H9 (cell line): ENCODE measurements around the gene PXDN. TPM values are rescaled to one million over a fixed set of nuclear protein-coding genes. Genes with fewer than 3 reads are reported as not detected.

Experiments used
- DNase-seq: peaks from one replicate; pipeline ENCODE4 v3.0.0-alpha.2; 2017
- H2AFZ ChIP-seq: one replicate; pipeline ENCODE4 v1.6.1; 2013; ENCODE audit warnings: mild to moderate bottlenecking, low read length, control low read depth, moderate library complexity
- H2AK5ac ChIP-seq: 2 replicates; pipeline ENCODE4 v1.6.1; 2013; ENCODE audit warnings: low read length, control low read depth, mixed read lengths; ENCODE audit not compliant: insufficient read length
- H2BK120ac ChIP-seq: one replicate; pipeline ENCODE4 v1.6.1; 2013; ENCODE audit warnings: low read depth, mild to moderate bottlenecking, low read length, control low read depth, inconsistent platforms; ENCODE audit not compliant: poor library complexity, severe bottlenecking
- H2BK12ac ChIP-seq: 2 replicates; pipeline ENCODE4 v1.6.1; 2013; ENCODE audit warnings: low read length, control low read depth, mixed read lengths, low read depth; ENCODE audit not compliant: insufficient read length
- H2BK15ac ChIP-seq: 2 replicates; pipeline ENCODE4 v1.6.1; 2013; ENCODE audit warnings: low read depth, low read length, control low read depth
- H2BK20ac ChIP-seq: one replicate; pipeline ENCODE4 v1.6.1; 2013; ENCODE audit warnings: low read depth, mild to moderate bottlenecking, low read length, control low read depth, inconsistent platforms; ENCODE audit not compliant: poor library complexity, severe bottlenecking
- H2BK5ac ChIP-seq: 2 replicates; pipeline ENCODE4 v1.6.1; 2013; ENCODE audit warnings: low read length, control low read depth, mixed read lengths; ENCODE audit not compliant: insufficient read length
- H3K14ac ChIP-seq: 2 replicates; pipeline ENCODE4 v1.6.1; 2013; ENCODE audit warnings: low read length, control low read depth; ENCODE audit not compliant: insufficient read depth
- H3K18ac ChIP-seq: 2 replicates; pipeline ENCODE4 v1.6.1; 2013; ENCODE audit warnings: low read depth, mild to moderate bottlenecking, mixed read lengths, low read length, control low read depth; ENCODE audit not compliant: insufficient read length
- H3K23ac ChIP-seq: 2 replicates; pipeline ENCODE4 v1.6.1; 2013; ENCODE audit warnings: low read length, control low read depth, mixed read lengths, low read depth; ENCODE audit not compliant: insufficient read length
- H3K23me2 ChIP-seq: 2 replicates; pipeline ENCODE4 v1.6.1; 2013; ENCODE audit warnings: low read depth, mild to moderate bottlenecking, mixed read lengths, low read length, control low read depth; ENCODE audit not compliant: insufficient read length, poor library complexity, severe bottlenecking
- H3K27ac ChIP-seq: 2 replicates; pipeline ENCODE4 v1.5.1; 2013; ENCODE audit warnings: low read length, control low read depth, mixed read lengths, low read depth; ENCODE audit not compliant: insufficient read length
- H3K27me3 ChIP-seq: 2 replicates; pipeline ENCODE4 v1.6.1; 2013; ENCODE audit warnings: low read length, control low read depth, inconsistent platforms; ENCODE audit not compliant: insufficient read depth
- H3K4ac ChIP-seq: 2 replicates; pipeline ENCODE4 v1.6.1; 2013; ENCODE audit warnings: low read depth, mild to moderate bottlenecking, control low read depth, inconsistent platforms, low read length, moderate library complexity
- H3K4me1 ChIP-seq: 2 replicates; pipeline ENCODE4 v1.6.1; 2013; ENCODE audit warnings: low read length, control low read depth, inconsistent platforms; ENCODE audit not compliant: insufficient read depth
- H3K4me2 ChIP-seq: 2 replicates; pipeline ENCODE4 v1.6.1; 2013; ENCODE audit warnings: low read length, control low read depth, mixed read lengths; ENCODE audit not compliant: insufficient read length, insufficient read depth
- H3K56ac ChIP-seq: 2 replicates; pipeline ENCODE4 v1.6.1; 2013; ENCODE audit warnings: low read depth, mild to moderate bottlenecking, mixed read lengths, low read length, control low read depth; ENCODE audit not compliant: insufficient read length
- H3K79me1 ChIP-seq: 2 replicates; pipeline ENCODE4 v1.6.1; 2013; ENCODE audit warnings: low read depth, mild to moderate bottlenecking, moderate library complexity, low read length, control low read depth, inconsistent platforms; ENCODE audit not compliant: insufficient read depth, poor library complexity, severe bottlenecking
- H3K79me2 ChIP-seq: 2 replicates; pipeline ENCODE4 v1.6.1; 2013; ENCODE audit warnings: low read length, control low read depth, inconsistent platforms; ENCODE audit not compliant: insufficient read depth
- H3K9ac ChIP-seq: 2 replicates; pipeline ENCODE4 v1.6.1; 2013; ENCODE audit warnings: low read length, control low read depth, mixed read lengths; ENCODE audit not compliant: insufficient read length; ENCODE audit errors: extremely low read depth
- H3K9me3 ChIP-seq: one replicate; pipeline ENCODE4 v1.6.1; 2013; ENCODE audit warnings: low read depth, low read length, inconsistent platforms; ENCODE audit not compliant: control insufficient read depth
- H3T11ph ChIP-seq: one replicate; pipeline ENCODE4 v1.6.1; 2013; ENCODE audit warnings: mild to moderate bottlenecking, low read length, control low read depth, inconsistent platforms
- H4K20me1 ChIP-seq: one replicate; pipeline ENCODE4 v1.6.1; 2013; ENCODE audit not compliant: control insufficient read depth, insufficient read length, insufficient read depth
- H4K5ac ChIP-seq: 2 replicates; pipeline ENCODE4 v1.6.1; 2013; ENCODE audit warnings: low read depth, mild to moderate bottlenecking, mixed read lengths, low read length, control low read depth; ENCODE audit not compliant: insufficient read length
- H4K8ac ChIP-seq: replicated peaks from 2 replicates; pipeline ENCODE4 v1.6.1; 2013; ENCODE audit warnings: low read length, control low read depth, mixed read lengths, low read depth; ENCODE audit not compliant: insufficient read length
- H4K91ac ChIP-seq: 2 replicates; pipeline ENCODE4 v1.6.1; 2013; ENCODE audit warnings: low read depth, mild to moderate bottlenecking, moderate library complexity, mixed read lengths, low read length, control low read depth; ENCODE audit not compliant: insufficient read length
- H3K27ac Mint-ChIP-seq, 3 experiments: 2 replicates in 2 of 3; 3 replicates in 1 of 3; pipeline ENCODE4 v1.8.0; 2020 to 2021; ENCODE audit warnings: mixed read lengths in 3 of 3, mild to moderate bottlenecking in 1 of 3, moderate library complexity in 1 of 3
- H3K27me3 Mint-ChIP-seq: 2 replicates; pipeline ENCODE4 v1.8.0; 2021; ENCODE audit warnings: low read depth, mild to moderate bottlenecking, moderate library complexity, mixed read lengths
- H3K36me3 Mint-ChIP-seq, 3 experiments: 2 replicates in 2 of 3; 3 replicates in 1 of 3; pipeline ENCODE4 v1.8.0; 2020 to 2021; ENCODE audit warnings: low read depth in 3 of 3, mixed read lengths in 3 of 3; ENCODE audit not compliant: insufficient read depth in 1 of 3
- H3K4me1 Mint-ChIP-seq, 2 experiments: 2 replicates each; pipeline ENCODE4 v1.8.0; 2020; ENCODE audit warnings: mixed read lengths in 2 of 2
- H3K4me3 Mint-ChIP-seq, 2 experiments: 2 replicates in 1 of 2; 3 replicates in 1 of 2; pipeline ENCODE4 v1.8.0; 2020 to 2021; ENCODE audit warnings: mild to moderate bottlenecking in 2 of 2, mixed read lengths in 2 of 2, moderate library complexity in 1 of 2
- H3K9me3 Mint-ChIP-seq, 2 experiments: 2 replicates in 1 of 2; 3 replicates in 1 of 2; pipeline ENCODE4 v1.8.0; 2020; ENCODE audit warnings: mild to moderate bottlenecking in 2 of 2, mixed read lengths in 2 of 2, moderate library complexity in 1 of 2
- CTCF ChIP-seq: fragments of 200-600 bp; sonication (generic); conservative IDR thresholded peaks from 3 replicates; pipeline ENCODE4 v1.8.0; 2021; ENCODE audit warnings: antibody characterized with exemption, mild to moderate bottlenecking
- WGBS: extraction: QIAGEN DNeasy Blood & Tissue Kit; methylation state at CpG from one replicate; pipeline ENCODE4 v1.1.7; 2013; ENCODE audit warnings: missing lambda C conversion rate, low lambda C conversion rate, mixed read lengths; ENCODE audit not compliant: insufficient read length; ENCODE audit errors: extremely low coverage; 5-methylcytosine and 5-hydroxymethylcytosine counted together
- total RNA-seq: library from RNA; stranded (reverse); gene quantifications from 2 replicates; pipeline ENCODE4 v1.2.1, GENCODE V29; 2021

Gene PXDN
- total RNA-seq, 1 experiment from 2014 or later = 146 TPM

GRCh38 chr2:1610096-1610485 is 134.2 kb downstream of the PXDN start:
- H3K4me1 Mint-ChIP-seq = peaks cover 17 to 21% of the 10 kb centered on the region in 2 experiments
- no peak overlapping the region for H3K18ac ChIP-seq
- peaks cover 8 to 13% (median 9%) of the 10 kb centered on the region in 3 experiments for H3K36me3 Mint-ChIP-seq
- H3T11ph ChIP-seq = no peak overlapping the region
- H4K20me1 ChIP-seq = no peaks in the 10 kb centered on the region
- no peak overlapping the region for H2BK15ac ChIP-seq
- H2AK5ac ChIP-seq = no peak overlapping the region
- WGBS = no CpG with 5 or more reads among the region's 18 CpGs
- no peak overlapping the region for H2BK20ac ChIP-seq
- DNase-seq = no peak
- H4K5ac ChIP-seq = no peak overlapping the region
- H3K79me2 ChIP-seq = no peaks in the 10 kb centered on the region
- H3K4me1 ChIP-seq = peaks cover 17% of the 10 kb centered on the region; the same call in 1 of the 2 replicates
- no peak overlapping the region for H2BK5ac ChIP-seq
- no peaks in the 10 kb centered on the region for H3K79me1 ChIP-seq
- no peaks in the 10 kb centered on the region for H3K27me3 ChIP-seq
- H3K14ac ChIP-seq = no peak overlapping the region
- no peaks in the 10 kb centered on the region for H3K23me2 ChIP-seq
- TF ChIP-seq CTCF = no peak
- H3K4me3 Mint-ChIP-seq = no peak overlapping the region
- no peak overlapping the region for H3K27ac ChIP-seq
- H3K27me3 Mint-ChIP-seq = no peaks in the 10 kb centered on the region
- no peak overlapping the region for H3K27ac Mint-ChIP-seq
- H2BK12ac ChIP-seq = no peak overlapping the region
- no peak overlapping the region for H4K8ac ChIP-seq
- no peaks in the 10 kb centered on the region; a peak in 1 of 5 replicates for H3K9me3 Mint-ChIP-seq
- no peaks in the 10 kb centered on the region for H3K9me3 ChIP-seq
- no peak overlapping the region for H3K9ac ChIP-seq
- H3K23ac ChIP-seq = no peak overlapping the region
- no peak overlapping the region for H3K4me2 ChIP-seq
- no peak overlapping the region for H2AFZ ChIP-seq
- H4K91ac ChIP-seq = no peak overlapping the region
- H3K4ac ChIP-seq = no peak overlapping the region
- H2BK120ac ChIP-seq = no peak overlapping the region
- no peak overlapping the region for H3K56ac ChIP-seq
